Mucosa of gallbladder (tissue), 1 donor: Measurements from ENCODE around the gene NBPF6. TPM values are rescaled to one million over a fixed set of nuclear protein-coding genes. Genes with fewer than 3 reads are reported as not detected.
"Not testable (repeated sequence)": the region's sequence is repeated elsewhere in the genome, so short reads cannot be mapped to it uniquely, and the experiment has no call there.

Source experiments
- DNase-seq: peaks from one replicate; pipeline ENCODE4 v3.0.0-alpha.2; 2020; ENCODE audit warnings: low spot score
- total RNA-seq: library from RNA; stranded (reverse); gene quantifications from one replicate; pipeline ENCODE4 v1.2.1, GENCODE V29; 2021
- donor health status: DM: no; HTN: no; CAD: no.

NBPF6 gene
- total RNA-seq, 1 donor from 2014 or later: not detected

- not testable (repeated sequence) for DNase-seq
Observed at GRCh38 chr1:108496856-108497255, 46.7 kb downstream of the NBPF6 start.

GRCh38 chr1:108502138-108502537 lies 52.0 kb downstream of the NBPF6 start:
- no peak for DNase-seq

GRCh38 chr1:108502624-108503023 lies 52.5 kb downstream of the NBPF6 start:
- no peak for DNase-seq

- peak; percentile 13 for DNase-seq
Observed at GRCh38 chr1:108503062-108503733, 53.1 kb downstream of the NBPF6 start.

- no peak for DNase-seq
Observed at GRCh38 chr1:108504447-108504846, 54.3 kb downstream of the NBPF6 start.

GRCh38 chr1:108505763-108506070 lies 55.6 kb downstream of the NBPF6 start:
- no peak for DNase-seq

GRCh38 chr1:108511764-108512163 lies 61.6 kb downstream of the NBPF6 start:
- DNase-seq: no peak

- no peak for DNase-seq
Observed at GRCh38 chr1:108512239-108513043, 62.3 kb downstream of the NBPF6 start.

GRCh38 chr1:108513044-108513415 lies 62.9 kb downstream of the NBPF6 start:
- no peak for DNase-seq

GRCh38 chr1:108513914-108514313 lies 63.8 kb downstream of the NBPF6 start:
- DNase-seq: not testable (repeated sequence)

- DNase-seq: not testable (repeated sequence)
Observed at GRCh38 chr1:108517301-108517897, 67.3 kb downstream of the NBPF6 start.

Other genes starting within 250 kb of the NBPF6 start
- 33.5 TPM for gene SLC25A24, start 250.0 kb upstream of the NBPF6 start, total RNA-seq
- not detected for gene NBPF4, start 206.3 kb upstream of the NBPF6 start, total RNA-seq
- gene EEIG2, start 109.8 kb downstream of the NBPF6 start, total RNA-seq: 20.7 TPM
- 7.0 TPM for gene HENMT1, start 210.8 kb downstream of the NBPF6 start, total RNA-seq
- 35.3 TPM for gene PRPF38B, start 242.0 kb downstream of the NBPF6 start, total RNA-seq